Ishikawa (cell line): ENCODE data around the gene SLC25A26.

Experiments used
- CEBPB ChIP-seq: IDR thresholded peaks from 2 replicates; pipeline ENCODE4 v1.6.1; 2012
- CREB1 ChIP-seq: IDR thresholded peaks from 2 replicates; pipeline ENCODE4 v1.6.1; 2012; ENCODE audit warnings: low read depth
- EGR1 ChIP-seq: IDR thresholded peaks from 2 replicates; pipeline ENCODE4 v1.6.1; 2012
- EP300 ChIP-seq: IDR thresholded peaks from 2 replicates; pipeline ENCODE4 v1.6.1; 2012; ENCODE audit warnings: borderline replicate concordance
- FOXM1 ChIP-seq: IDR thresholded peaks from 2 replicates; pipeline ENCODE4 v1.6.1; 2012; ENCODE audit warnings: low read depth, borderline replicate concordance
- MAX ChIP-seq: IDR thresholded peaks from 2 replicates; pipeline ENCODE4 v1.6.1; 2012
- NFIC ChIP-seq: IDR thresholded peaks from 2 replicates; pipeline ENCODE4 v1.6.1; 2012
- RAD21 ChIP-seq: IDR thresholded peaks from 2 replicates; pipeline ENCODE4 v1.6.1; 2012; ENCODE audit warnings: low read depth
- TAF1 ChIP-seq: IDR thresholded peaks from 2 replicates; pipeline ENCODE4 v1.6.1; 2012; ENCODE audit warnings: low read depth, mild to moderate bottlenecking
- YY1 ChIP-seq: IDR thresholded peaks from 2 replicates; pipeline ENCODE4 v1.6.1; 2012; ENCODE audit warnings: low read depth
- ZBTB7A ChIP-seq: IDR thresholded peaks from 2 replicates; pipeline ENCODE4 v1.6.1; 2012; ENCODE audit warnings: low read depth
- TF ChIP-seq, protein P1 (sequence below): IDR thresholded peaks from 2 replicates; pipeline ENCODE4 v1.6.1; 2012; ENCODE audit warnings: low read depth, mild to moderate bottlenecking
- TF ChIP-seq, protein P2 (sequence below): IDR thresholded peaks from 2 replicates; pipeline ENCODE4 v1.6.1; 2012

DNA sequence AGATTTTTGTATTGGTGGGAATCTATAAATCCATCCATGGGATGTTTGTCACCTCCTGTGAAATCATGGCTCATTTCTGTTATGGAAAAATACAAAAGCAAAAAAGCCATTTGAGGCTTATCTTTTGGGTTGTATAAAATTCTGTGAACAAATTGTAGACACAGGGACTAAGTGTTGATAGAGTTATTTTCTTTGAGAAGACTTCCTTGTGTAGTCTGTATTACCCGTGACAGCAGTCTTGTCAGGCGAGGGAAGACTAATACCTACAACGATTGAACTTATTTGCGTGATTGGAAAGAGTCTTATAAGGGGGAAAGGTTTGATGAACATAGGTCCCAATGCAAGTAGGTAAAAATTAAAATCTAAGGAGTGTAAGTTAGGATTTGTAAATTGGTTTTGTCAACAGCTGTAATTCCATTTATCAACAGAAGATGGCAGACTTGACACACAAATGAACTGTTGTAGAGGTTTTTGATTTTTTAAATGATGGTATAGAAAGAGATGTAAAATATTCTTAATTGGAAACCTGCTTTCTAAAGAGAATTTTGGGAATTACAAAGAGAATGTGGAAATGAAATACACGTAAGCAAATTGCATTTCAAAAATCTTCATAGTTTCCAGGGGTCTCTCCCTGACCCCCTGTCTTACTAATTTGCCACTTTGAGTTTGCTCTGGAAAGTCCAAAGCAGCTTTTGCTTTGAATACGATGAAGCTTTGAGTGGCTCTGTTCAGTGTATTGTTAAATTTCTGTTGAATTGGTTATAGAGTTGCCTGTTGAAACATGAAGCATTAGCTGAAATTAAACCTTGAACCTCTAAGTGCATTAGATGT, 33.2 kb downstream of the SLC25A26 start:
- TF ChIP-seq CREB1 (no peak), YY1 (no peak), RAD21 (peak; percentile 38), ZBTB7A (no peak), TAF1 (no peak), FOXM1 (no peak), EP300 (no peak), CEBPB (no peak), MAX (no peak), NFIC (no peak), EGR1 (no peak)
- TF ChIP-seq, protein P1, sequence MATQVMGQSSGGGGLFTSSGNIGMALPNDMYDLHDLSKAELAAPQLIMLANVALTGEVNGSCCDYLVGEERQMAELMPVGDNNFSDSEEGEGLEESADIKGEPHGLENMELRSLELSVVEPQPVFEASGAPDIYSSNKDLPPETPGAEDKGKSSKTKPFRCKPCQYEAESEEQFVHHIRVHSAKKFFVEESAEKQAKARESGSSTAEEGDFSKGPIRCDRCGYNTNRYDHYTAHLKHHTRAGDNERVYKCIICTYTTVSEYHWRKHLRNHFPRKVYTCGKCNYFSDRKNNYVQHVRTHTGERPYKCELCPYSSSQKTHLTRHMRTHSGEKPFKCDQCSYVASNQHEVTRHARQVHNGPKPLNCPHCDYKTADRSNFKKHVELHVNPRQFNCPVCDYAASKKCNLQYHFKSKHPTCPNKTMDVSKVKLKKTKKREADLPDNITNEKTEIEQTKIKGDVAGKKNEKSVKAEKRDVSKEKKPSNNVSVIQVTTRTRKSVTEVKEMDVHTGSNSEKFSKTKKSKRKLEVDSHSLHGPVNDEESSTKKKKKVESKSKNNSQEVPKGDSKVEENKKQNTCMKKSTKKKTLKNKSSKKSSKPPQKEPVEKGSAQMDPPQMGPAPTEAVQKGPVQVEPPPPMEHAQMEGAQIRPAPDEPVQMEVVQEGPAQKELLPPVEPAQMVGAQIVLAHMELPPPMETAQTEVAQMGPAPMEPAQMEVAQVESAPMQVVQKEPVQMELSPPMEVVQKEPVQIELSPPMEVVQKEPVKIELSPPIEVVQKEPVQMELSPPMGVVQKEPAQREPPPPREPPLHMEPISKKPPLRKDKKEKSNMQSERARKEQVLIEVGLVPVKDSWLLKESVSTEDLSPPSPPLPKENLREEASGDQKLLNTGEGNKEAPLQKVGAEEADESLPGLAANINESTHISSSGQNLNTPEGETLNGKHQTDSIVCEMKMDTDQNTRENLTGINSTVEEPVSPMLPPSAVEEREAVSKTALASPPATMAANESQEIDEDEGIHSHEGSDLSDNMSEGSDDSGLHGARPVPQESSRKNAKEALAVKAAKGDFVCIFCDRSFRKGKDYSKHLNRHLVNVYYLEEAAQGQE = no peak
- TF ChIP-seq, protein P2, sequence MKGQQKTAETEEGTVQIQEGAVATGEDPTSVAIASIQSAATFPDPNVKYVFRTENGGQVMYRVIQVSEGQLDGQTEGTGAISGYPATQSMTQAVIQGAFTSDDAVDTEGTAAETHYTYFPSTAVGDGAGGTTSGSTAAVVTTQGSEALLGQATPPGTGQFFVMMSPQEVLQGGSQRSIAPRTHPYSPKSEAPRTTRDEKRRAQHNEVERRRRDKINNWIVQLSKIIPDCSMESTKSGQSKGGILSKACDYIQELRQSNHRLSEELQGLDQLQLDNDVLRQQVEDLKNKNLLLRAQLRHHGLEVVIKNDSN = no peak
